ENCODE data around the gene TMEM130. TPM values are rescaled to one million over a fixed set of nuclear protein-coding genes. Genes with fewer than 3 reads are reported as not detected.

Gene TMEM130
- total and polyA plus RNA-seq, 2 experiments from 2014 or later: 1.5 to 2.0 TPM

GRCh38 chr7:98909487-98909886 lies 39.7 kb upstream of the TMEM130 start:
- H3K4me3 Mint-ChIP-seq: no peak overlapping the region
- peaks cover 70% of the 10 kb centered on the region for H3K36me3 ChIP-seq (ENCODE audit: insufficient read depth)
- peaks cover 19% of the 10 kb centered on the region; the same call in 2 of the 3 replicates for H3K9me3 Mint-ChIP-seq
- H3K4me1 Mint-ChIP-seq: no peaks in the 10 kb centered on the region
- H3K36me3 Mint-ChIP-seq (ENCODE audit: low read depth): peaks cover 97% of the 10 kb centered on the region
- no peak for ATAC-seq
- H3K27ac ChIP-seq (ENCODE audit: low read depth): no peak overlapping the region
- H3K27me3 ChIP-seq (ENCODE audit: insufficient read depth): no peaks in the 10 kb centered on the region
- no peaks in the 10 kb centered on the region for H3K79me2 ChIP-seq (replicated peaks; ENCODE audit: insufficient read depth)
- DNase-seq (ENCODE audit: low spot score): no peak
- H3K27me3 Mint-ChIP-seq (ENCODE audit: insufficient read depth, low read depth, poor library complexity): no peaks in the 10 kb centered on the region
- no peak overlapping the region for H3K27ac Mint-ChIP-seq
- no peak overlapping the region for H3K4me3 ChIP-seq
- H3K4me1 ChIP-seq (ENCODE audit: insufficient read depth): no peaks in the 10 kb centered on the region
- no peaks in the 10 kb centered on the region for H4K20me1 ChIP-seq (replicated peaks; ENCODE audit: insufficient read depth)
- H3F3A ChIP-seq (replicated peaks; ENCODE audit: low read depth): no peaks in the 10 kb centered on the region
- TF ChIP-seq ZNF114 (CRISPR knock-in tag; IDR thresholded peaks at IDR 0.05) (no peak), REST (IDR thresholded peaks at IDR 0.05; ENCODE audit: unreplicated experiment) (no peak), POLR2AphosphoS5 (IDR thresholded peaks at IDR 0.05; ENCODE audit: low read depth) (no peak), CREB1 (CRISPR knock-in tag; IDR thresholded peaks at IDR 0.05; ENCODE audit: low read depth) (no peak), EZH2 (IDR thresholded peaks at IDR 0.05; ENCODE audit: low read depth, unreplicated experiment) (no peak), NANOG (IDR thresholded peaks at IDR 0.05; ENCODE audit: borderline replicate concordance) (no peak), EZH2phosphoT487 (IDR thresholded peaks at IDR 0.05; ENCODE audit: unreplicated experiment) (no peak), JUNB (IDR thresholded peaks at IDR 0.05; ENCODE audit: unreplicated experiment) (no peak), STAT1 (IDR thresholded peaks at IDR 0.05; ENCODE audit: unreplicated experiment) (no peak), ETS1 (IDR thresholded peaks at IDR 0.05) (no peak), ZNF331 (CRISPR knock-in tag; IDR thresholded peaks at IDR 0.05; ENCODE audit: low read depth) (no peak), CTCF (conservative IDR thresholded peaks at IDR 0.05; ENCODE audit: low read depth in 2 of 2) (no peak), ZNF462 (CRISPR knock-in tag; IDR thresholded peaks at IDR 0.05) (no peak)
- no peak overlapping the region for H3K4me2 ChIP-seq
- H2AFZ ChIP-seq: no peak overlapping the region
- H3K9me2 ChIP-seq (ENCODE audit: insufficient read depth): no peaks in the 10 kb centered on the region
